Measurements from ENCODE around the gene PRPF4. TPM values are rescaled to one million over a fixed set of nuclear protein-coding genes. Genes with fewer than 3 reads are reported as not detected.

Gene PRPF4
- total and polyA plus RNA-seq, 9 of the 15 experiments (the other 6 are each of a cell fraction or from before 2014, with no cell fraction given), result 25.8 to 66.0 (median 39.8) TPM

DNA sequence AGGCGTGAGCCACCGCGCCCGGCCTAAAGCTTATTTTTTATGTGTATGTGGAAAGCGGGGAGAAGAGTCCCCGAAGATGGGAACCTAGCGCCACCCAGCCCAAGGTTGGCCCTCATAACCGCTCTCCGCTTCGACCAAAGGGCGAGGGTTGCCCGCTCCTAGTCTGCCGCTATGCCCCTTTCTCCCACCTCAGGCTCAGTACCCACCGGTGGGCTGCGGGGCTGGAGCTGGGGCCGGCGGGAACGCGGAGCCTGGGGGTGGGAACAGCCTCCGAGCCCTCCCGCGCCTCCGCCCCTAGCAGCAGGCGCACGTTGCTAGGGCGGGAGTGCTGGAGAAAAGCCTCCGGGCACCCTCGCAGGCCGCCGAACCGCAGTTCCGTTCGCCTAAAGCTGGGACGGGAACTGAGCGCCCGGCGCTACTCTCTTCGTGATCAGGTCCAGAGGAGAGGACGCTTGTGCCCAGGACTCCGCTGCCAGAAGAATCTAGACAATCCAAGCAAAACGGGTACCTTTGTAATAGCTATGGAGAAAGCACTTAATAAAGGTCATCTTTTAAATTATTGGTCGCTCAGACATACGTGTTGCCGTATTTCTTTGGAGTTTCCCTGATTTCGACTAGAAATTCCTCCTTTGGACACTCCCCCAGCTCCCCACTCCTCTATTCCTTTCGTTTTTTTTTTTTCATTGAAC, 64.7 kb downstream of the PRPF4 start, which contains the start of gene WDR31 (continued):
- TF ChIP-seq, protein P1, sequence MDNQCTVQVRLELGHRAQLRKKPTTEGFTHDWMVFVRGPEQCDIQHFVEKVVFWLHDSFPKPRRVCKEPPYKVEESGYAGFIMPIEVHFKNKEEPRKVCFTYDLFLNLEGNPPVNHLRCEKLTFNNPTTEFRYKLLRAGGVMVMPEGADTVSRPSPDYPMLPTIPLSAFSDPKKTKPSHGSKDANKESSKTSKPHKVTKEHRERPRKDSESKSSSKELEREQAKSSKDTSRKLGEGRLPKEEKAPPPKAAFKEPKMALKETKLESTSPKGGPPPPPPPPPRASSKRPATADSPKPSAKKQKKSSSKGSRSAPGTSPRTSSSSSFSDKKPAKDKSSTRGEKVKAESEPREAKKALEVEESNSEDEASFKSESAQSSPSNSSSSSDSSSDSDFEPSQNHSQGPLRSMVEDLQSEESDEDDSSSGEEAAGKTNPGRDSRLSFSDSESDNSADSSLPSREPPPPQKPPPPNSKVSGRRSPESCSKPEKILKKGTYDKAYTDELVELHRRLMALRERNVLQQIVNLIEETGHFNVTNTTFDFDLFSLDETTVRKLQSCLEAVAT (IDR thresholded peaks at IDR 0.05), result no peak; a peak in 1 of 4 replicates
- TF ChIP-seq TCF7L2 (IDR thresholded peaks at IDR 0.05; ENCODE audit: low read depth, low read length) (no peak), SRF (CRISPR knock-in tag; IDR thresholded peaks at IDR 0.05) (peak in 1 of 2 experiments; percentile 45; a peak in 1 of 4 replicates), CTBP1 (IDR thresholded peaks at IDR 0.05; ENCODE audit: borderline replicate concordance) (peak; percentile 86), SREBF1 (IDR thresholded peaks at IDR 0.05; ENCODE audit: borderline replicate concordance, low read depth, low read length) (0 out of 2 replicates have a peak, but pooled peaks have one; percentile 42), MTA1 (IDR thresholded peaks at IDR 0.05; ENCODE audit: borderline replicate concordance) (0 out of 2 replicates have a peak, but pooled peaks have one; percentile 41), L3MBTL2 (IDR thresholded peaks at IDR 0.05) (peak; percentile 80), BRF1 (IDR thresholded peaks at IDR 0.05; ENCODE audit: borderline replicate concordance, extremely low read depth, insufficient read length) (no peak), RBFOX2 (IDR thresholded peaks at IDR 0.05; ENCODE audit: low read depth, low read length) (peak; percentile 87)
- TF ChIP-seq, protein P2, sequence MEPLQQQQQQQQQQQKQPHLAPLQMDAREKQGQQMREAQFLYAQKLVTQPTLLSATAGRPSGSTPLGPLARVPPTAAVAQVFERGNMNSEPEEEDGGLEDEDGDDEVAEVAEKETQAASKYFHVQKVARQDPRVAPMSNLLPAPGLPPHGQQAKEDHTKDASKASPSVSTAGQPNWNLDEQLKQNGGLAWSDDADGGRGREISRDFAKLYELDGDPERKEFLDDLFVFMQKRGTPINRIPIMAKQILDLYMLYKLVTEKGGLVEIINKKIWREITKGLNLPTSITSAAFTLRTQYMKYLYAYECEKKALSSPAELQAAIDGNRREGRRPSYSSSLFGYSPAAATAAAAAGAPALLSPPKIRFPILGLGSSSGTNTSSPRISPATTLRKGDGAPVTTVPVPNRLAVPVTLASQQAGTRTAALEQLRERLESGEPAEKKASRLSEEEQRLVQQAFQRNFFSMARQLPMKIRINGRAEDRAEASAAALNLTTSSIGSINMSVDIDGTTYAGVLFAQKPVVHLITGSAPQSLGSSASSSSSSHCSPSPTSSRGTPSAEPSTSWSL (CRISPR knock-in tag; IDR thresholded peaks at IDR 0.05; ENCODE audit: borderline replicate concordance), result no peak
- TF ChIP-seq, protein P3, sequence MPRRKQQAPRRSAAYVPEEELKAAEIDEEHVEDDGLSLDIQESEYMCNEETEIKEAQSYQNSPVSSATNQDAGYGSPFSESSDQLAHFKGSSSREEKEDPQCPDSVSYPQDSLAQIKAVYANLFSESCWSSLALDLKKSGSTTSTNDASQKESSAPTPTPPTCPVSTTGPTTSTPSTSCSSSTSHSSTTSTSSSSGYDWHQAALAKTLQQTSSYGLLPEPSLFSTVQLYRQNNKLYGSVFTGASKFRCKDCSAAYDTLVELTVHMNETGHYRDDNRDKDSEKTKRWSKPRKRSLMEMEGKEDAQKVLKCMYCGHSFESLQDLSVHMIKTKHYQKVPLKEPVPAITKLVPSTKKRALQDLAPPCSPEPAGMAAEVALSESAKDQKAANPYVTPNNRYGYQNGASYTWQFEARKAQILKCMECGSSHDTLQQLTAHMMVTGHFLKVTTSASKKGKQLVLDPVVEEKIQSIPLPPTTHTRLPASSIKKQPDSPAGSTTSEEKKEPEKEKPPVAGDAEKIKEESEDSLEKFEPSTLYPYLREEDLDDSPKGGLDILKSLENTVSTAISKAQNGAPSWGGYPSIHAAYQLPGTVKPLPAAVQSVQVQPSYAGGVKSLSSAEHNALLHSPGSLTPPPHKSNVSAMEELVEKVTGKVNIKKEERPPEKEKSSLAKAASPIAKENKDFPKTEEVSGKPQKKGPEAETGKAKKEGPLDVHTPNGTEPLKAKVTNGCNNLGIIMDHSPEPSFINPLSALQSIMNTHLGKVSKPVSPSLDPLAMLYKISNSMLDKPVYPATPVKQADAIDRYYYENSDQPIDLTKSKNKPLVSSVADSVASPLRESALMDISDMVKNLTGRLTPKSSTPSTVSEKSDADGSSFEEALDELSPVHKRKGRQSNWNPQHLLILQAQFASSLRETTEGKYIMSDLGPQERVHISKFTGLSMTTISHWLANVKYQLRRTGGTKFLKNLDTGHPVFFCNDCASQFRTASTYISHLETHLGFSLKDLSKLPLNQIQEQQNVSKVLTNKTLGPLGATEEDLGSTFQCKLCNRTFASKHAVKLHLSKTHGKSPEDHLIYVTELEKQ (CRISPR knock-in tag; IDR thresholded peaks at IDR 0.05), result no peak
- TF ChIP-seq, protein P4, sequence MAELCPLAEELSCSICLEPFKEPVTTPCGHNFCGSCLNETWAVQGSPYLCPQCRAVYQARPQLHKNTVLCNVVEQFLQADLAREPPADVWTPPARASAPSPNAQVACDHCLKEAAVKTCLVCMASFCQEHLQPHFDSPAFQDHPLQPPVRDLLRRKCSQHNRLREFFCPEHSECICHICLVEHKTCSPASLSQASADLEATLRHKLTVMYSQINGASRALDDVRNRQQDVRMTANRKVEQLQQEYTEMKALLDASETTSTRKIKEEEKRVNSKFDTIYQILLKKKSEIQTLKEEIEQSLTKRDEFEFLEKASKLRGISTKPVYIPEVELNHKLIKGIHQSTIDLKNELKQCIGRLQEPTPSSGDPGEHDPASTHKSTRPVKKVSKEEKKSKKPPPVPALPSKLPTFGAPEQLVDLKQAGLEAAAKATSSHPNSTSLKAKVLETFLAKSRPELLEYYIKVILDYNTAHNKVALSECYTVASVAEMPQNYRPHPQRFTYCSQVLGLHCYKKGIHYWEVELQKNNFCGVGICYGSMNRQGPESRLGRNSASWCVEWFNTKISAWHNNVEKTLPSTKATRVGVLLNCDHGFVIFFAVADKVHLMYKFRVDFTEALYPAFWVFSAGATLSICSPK (IDR thresholded peaks at IDR 0.05; ENCODE audit: borderline replicate concordance), result no peak
- TF ChIP-seq, protein P5, sequence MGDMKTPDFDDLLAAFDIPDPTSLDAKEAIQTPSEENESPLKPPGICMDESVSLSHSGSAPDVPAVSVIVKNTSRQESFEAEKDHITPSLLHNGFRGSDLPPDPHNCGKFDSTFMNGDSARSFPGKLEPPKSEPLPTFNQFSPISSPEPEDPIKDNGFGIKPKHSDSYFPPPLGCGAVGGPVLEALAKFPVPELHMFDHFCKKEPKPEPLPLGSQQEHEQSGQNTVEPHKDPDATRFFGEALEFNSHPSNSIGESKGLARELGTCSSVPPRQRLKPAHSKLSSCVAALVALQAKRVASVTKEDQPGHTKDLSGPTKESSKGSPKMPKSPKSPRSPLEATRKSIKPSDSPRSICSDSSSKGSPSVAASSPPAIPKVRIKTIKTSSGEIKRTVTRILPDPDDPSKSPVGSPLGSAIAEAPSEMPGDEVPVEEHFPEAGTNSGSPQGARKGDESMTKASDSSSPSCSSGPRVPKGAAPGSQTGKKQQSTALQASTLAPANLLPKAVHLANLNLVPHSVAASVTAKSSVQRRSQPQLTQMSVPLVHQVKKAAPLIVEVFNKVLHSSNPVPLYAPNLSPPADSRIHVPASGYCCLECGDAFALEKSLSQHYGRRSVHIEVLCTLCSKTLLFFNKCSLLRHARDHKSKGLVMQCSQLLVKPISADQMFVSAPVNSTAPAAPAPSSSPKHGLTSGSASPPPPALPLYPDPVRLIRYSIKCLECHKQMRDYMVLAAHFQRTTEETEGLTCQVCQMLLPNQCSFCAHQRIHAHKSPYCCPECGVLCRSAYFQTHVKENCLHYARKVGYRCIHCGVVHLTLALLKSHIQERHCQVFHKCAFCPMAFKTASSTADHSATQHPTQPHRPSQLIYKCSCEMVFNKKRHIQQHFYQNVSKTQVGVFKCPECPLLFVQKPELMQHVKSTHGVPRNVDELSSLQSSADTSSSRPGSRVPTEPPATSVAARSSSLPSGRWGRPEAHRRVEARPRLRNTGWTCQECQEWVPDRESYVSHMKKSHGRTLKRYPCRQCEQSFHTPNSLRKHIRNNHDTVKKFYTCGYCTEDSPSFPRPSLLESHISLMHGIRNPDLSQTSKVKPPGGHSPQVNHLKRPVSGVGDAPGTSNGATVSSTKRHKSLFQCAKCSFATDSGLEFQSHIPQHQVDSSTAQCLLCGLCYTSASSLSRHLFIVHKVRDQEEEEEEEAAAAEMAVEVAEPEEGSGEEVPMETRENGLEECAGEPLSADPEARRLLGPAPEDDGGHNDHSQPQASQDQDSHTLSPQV (IDR thresholded peaks at IDR 0.05), result peak; percentile 46; the same call in 1 of the 2 replicates

Measured in K562 (cell line).